ENCODE results near the gene TRIO.

Gene TRIO

DNA sequence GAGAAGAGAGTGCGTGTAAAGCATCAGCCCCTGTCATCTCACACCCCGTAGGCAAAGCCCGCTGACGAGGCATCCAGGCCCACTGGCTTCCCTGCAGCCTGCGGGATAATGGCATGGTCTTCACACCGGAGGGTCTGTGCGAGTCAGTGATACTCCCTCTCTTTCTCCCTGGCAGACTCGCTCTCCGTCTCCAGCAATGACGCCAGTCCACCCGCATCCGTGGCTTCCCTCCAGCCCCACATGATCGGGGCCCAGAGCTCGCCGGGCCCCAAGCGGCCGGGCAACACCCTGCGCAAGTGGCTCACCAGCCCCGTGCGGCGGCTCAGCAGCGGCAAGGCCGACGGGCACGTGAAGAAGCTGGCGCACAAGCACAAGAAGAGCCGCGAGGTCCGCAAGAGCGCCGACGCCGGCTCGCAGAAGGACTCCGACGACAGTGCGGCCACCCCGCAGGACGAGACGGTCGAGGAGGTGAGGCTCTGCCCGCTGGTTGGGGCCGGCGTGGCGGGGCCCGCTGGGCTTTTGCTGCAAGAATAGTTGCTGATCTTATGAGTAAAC is 317.8 kb downstream of the TRIO start:
- no peak for DNase-seq (ENCODE audit: low read depth)

- DNase-seq (ENCODE audit: low read depth): no peak
Observed at GRCh38 chr5:14462681-14463080, 319.5 kb downstream of the TRIO start.

DNA sequence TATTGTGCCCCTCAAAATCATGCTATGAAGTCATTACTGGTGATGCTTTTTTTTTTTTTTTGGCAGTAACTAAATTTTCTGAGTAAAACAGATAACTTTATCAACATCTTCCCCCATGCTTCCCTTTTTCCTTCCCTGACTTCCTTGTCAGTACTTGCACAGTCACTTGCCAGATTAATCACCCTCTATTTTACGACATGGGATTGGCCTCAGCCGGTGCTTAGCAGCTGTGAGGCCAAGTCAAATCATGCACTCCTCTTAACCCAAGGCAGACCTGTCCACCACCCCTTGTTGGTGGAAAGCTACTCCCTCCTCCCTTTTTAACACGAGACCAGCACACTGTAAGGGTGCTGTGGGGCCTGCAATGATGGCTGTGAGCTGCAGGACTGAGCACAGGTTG is 320.5 kb downstream of the TRIO start:
- no peak for DNase-seq (ENCODE audit: low read depth)

GRCh38 chr5:14464096-14464495 is 321.0 kb downstream of the TRIO start:
- DNase-seq (ENCODE audit: low read depth): no peak

DNA sequence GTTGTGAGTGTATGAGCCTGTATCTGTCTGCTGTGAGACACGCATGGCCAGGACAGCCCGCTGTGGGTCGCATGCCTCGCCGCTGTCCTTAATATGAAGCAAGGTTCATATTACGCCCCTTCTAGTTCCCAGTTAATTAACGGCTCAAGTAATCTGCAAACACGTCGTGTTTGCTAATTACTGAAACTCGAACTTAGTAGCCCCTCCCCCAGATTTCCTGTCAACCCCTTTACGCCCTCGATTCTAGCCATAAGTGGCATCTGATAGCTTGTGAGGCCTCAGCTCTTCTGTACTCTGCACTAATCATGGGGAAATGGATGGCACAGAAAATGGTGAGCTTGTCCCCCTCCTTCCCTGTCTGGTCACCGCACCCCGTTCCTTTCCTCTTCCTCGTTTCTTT is 321.5 kb downstream of the TRIO start:
- DNase-seq (ENCODE audit: low read depth): no peak

- DNase-seq (ENCODE audit: low read depth): no peak
Observed at GRCh38 chr5:14465116-14465515, 322.0 kb downstream of the TRIO start.

DNA sequence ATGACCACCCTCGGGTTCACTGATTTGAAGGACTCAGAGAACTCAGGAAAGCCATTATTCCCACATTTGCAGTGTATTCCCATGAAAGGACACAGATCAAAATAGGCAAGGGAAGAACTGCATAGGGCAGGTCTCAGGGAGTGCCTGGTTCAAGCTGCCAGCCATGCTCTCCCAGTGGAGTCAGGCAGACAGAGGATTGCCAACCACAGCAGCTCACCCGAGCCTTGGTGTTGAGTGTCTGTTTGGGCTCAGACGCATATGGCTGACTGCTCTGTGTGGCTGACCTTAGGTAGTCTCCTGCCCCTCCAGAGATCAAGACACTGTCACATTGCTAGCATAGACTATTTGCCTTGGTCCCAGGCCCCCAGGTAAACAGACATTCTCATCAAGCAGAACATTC is 322.6 kb downstream of the TRIO start:
- DNase-seq (ENCODE audit: low read depth): no peak

DNA sequence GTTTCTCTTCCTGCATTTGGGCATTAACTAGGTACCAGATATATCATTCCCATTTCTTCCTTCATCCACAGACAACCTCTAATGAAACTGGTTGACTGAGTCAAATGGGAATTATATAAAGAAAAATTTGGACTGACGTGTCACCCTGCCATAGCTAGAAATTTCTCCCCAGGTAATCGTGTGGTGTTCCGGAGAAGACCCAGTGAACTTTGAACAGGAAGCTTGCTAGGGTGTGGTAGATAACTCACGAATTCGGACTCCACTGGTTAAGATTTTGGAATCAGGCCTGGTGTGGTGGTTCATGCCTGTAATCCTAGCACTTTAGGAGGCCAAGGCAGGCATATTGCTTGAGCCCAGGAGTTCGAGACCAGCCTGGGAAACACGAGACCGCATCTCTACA is 324.1 kb downstream of the TRIO start:
- no peak for DNase-seq (ENCODE audit: low read depth)

- no peak for DNase-seq (ENCODE audit: low read depth)
Observed at GRCh38 chr5:14467886-14468285, 324.7 kb downstream of the TRIO start.

DNA sequence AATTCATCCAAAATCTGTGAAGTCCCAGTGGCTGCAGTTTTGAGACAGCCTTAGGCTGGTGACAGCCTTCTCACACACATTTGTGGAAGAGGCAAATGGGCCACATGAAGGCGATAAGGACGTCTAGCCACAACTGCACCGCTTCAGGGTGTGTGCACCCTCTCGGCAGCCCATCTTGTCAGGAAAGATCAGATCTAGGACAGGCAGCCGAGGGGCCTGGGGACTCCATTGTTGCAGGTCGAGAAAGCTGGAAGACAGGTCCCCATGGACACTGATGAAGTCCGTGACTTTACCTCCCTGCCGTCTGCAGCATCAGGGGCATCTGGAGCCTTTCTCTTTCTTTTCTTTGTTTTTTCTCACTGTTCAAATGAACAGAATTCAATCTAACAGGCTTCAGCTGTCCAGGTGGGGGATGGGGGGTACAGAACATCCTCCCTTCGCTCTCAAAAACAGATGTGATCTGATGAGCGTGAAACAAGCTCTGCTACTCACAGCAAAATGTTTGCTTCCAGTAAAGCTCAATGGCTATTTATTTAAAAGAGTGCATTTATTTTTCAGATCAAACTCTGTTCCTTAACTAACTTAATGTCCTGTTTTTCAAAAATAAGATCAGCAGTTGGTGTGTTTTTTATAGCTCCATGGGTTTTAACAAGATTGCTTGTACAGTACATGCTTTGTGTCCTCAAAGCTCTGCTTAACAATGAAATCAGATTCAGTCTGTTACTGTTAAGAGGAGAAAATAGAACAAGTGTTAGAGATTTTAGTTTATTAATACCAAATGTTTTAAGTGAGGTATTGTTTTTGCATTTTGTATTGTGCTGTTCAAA is 326.6 kb downstream of the TRIO start:
- DNase-seq (ENCODE audit: low read depth): no peak

DNA sequence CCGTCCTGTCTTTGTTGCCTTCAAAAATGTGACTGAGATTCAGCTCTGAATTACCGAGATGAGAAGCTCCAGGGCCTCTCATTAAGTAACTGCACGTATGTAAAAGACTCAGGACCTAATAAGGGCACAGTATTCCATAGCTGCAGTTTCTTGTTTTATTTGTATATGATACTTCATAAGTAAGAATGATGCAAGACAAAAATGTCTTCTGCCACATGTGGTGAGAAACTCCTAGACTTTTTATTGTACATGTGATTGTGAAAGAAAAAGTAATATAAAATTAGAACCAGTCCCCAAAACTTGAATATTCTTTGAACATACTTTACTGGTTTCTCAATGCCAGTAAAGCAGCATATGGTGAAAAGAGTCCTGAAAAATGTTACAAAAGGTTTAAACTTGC is 328.4 kb downstream of the TRIO start:
- DNase-seq (ENCODE audit: low read depth): no peak

DNA sequence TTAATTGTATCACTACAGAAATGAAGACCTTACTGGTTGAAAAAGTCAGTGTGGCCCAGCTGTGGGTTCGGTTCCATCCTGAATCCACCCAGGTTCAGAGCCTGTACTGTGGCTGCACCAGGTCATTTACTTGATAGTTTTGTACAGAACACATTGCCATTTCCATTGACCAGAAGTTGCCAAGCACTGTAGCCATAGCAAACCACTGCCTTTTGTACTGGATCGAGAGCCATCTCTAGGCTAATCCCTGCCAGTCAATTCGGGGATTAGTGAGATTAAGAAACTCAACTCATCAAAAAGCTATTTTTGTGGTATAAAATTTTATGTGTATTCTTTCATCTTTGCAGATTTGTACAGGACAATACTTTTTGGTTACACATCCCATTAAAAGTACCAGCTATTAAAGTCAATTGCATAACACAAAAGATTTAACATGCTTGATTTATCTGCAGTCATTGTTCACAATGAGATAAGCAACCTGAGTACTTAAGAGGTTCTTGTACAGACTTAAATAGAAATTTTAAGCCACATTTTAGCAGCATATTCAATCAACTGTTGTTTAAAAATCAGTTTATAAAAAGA is 329.9 kb downstream of the TRIO start:
- no peak for DNase-seq (ENCODE audit: low read depth)

DNA sequence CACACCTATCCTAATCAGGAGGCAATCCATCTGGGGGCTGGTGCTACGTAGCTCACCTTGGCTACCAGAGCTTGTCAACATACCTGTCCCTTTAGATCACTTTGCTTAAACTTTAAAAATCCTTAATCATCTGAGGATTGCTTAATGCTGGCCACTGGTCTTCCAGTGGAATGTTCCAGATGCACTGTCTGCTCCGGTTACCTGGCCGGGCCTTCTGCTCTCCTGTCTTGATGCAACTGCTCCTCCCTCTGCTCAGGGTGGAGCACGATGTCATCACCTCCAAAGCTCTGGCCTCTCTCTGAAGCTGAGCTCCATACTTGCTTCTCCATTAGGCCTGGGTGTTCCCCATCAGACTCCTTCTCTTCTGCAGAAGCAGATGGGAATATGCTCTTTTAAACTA is 331.9 kb downstream of the TRIO start:
- DNase-seq (ENCODE audit: low read depth): no peak

- DNase-seq (ENCODE audit: low read depth): no peak
Observed at GRCh38 chr5:14476786-14477435, 333.8 kb downstream of the TRIO start.

GRCh38 chr5:14479143-14479696 is 336.1 kb downstream of the TRIO start:
- no peak for DNase-seq (ENCODE audit: low read depth)

DNA sequence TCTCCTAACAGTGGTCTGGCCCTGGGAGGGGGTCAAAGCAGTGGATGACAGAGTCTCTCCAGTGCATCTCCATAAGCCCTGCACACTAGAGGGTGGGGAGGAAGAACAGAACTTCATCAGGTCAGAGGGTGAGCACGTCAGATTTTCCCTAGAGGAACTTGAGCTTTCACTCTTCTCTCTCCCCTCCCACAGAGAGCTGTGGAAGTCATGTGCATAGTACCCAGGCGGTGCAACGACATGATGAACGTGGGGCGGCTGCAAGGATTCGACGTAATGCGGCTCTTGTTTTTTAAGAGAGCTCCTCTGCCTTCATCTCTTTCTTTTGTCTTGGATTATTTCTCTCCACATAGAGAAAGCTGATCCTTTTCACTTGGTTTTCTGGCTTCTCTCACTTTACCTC is 338.2 kb downstream of the TRIO start:
- DNase-seq (ENCODE audit: low read depth): no peak

DNA sequence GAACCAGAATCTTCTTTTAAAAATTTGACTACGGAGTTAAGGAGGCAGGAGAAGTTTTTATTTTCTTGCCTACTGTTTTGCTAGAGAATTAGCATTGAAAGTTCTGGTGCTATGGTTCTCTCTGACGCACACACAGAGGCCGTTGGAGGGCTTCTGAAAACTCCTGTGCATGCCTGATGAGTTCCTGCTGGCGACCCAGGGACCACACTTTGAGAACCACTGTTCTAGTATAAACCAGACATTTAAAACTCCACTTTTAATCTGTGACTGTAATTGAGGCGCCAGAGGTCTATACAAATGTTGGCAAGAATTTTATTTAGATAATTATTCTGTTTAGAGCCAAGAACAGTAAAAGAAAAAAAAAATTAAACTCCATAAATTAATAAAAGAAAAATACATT is 338.9 kb downstream of the TRIO start:
- DNase-seq (ENCODE audit: low read depth): no peak

- no peak for DNase-seq (ENCODE audit: low read depth)
Observed at GRCh38 chr5:14483504-14484157, 340.5 kb downstream of the TRIO start.

DNA sequence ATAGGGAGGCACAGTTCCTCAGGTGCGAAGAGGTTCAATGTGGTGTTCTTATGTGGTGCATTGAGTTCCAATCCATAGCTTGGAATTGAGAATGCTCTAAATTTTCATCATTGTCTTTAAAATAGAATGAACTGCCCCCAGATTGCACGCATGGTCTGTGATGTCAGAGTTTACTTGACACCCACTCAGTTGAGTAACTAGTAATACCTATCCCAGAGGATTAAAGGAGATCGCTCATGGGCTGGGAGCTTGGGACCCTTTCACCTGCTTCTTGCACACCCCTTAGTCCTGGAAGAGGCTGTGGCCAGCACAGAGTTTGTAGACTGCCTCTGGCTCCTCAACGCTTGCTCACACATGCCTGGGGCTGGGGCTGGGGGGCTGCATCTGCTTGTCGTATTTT is 343.3 kb downstream of the TRIO start:
- DNase-seq (ENCODE audit: low read depth): no peak

DNA sequence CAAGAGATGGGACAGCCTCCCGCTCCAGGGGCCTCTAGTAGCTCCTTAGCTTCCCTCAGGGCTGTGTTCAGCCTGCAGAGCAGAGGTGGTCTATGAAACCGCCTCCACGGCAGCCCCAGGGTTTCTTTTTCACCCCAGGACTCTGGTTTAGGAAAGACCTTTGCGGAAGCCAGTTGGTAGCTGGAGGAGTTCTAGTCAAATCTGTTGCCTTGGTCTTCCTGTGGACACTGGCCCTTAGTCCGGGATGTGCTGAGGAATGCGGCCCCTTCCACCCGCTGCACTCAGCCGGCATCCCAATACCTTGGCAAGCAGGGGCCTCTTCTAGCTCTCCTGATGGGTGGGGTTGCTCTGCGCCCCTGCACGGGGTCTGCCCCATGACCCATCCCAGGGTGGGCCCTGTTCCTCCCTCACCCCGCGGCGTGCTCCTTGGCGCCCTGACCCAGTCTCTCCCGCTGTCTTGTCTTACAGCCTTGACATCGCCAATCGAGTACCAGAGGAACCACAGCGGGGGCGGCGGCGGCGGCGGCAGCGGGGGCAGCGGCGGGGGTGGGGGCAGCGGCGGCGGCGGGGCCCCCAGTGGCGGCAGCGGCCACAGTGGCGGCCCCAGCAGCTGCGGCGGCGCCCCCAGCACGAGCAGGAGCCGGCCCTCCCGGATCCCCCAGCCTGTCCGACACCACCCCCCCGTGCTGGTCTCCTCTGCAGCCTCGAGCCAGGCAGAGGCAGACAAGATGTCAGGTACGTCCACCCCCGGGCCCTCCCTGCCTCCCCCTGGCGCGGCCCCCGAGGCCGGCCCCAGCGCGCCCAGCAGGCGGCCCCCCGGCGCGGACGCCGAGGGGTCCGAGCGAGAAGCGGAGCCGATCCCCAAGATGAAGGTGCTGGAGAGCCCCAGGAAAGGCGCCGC is 344.1 kb downstream of the TRIO start:
- DNase-seq (ENCODE audit: low read depth): no peak

GRCh38 chr5:14487897-14488570 is 344.9 kb downstream of the TRIO start:
- no peak for DNase-seq (ENCODE audit: low read depth)
